ENCODE results near the gene DDX56.
A peak's percentile ranks its signal among the peaks of the same experiment; 100 is the strongest.
"Not testable (repeated sequence)": the region's sequence is repeated elsewhere in the genome, so short reads cannot be mapped to it uniquely, and the experiment has no call there.

The DDX56 gene

DNA sequence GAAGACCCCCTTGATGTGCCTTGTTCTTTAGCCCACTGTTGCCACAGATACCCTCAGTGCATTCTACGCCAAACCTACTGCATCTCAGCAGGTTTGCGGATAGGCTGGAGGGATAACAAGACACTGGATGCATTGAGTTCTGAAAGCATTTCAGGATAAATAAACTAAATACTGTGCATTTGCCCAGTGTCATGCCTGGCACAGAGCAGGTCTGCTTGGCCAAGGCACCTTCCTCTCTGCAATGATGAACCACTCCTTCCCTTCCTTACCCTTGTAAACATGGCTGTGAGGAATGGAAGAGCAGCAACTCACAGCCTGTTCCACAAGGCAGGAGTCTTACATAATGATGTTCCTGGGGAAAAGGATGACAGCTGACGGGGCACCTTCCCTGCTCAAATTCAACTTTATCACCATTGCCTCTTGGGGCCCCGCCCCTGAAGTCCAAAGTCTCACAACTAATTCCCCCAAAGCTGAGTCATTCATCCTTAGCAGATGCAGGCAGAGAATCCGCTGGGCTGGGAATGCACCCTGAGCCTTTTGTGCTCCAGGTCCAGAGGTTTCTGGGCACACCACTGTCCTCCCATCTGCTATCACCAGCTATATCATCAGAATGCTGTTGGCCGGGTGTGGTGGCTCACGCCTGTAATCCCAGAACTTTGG, 11.6 kb downstream of the DDX56 start:
- DNase-seq, result no peak

- DNase-seq, result no peak
These were observed 12.2 kb downstream of the DDX56 start for GRCh38 chr7:44561481-44561880.

- DNase-seq, result no peak
These were observed 14.2 kb downstream of the DDX56 start for GRCh38 chr7:44559485-44559884.

DNA sequence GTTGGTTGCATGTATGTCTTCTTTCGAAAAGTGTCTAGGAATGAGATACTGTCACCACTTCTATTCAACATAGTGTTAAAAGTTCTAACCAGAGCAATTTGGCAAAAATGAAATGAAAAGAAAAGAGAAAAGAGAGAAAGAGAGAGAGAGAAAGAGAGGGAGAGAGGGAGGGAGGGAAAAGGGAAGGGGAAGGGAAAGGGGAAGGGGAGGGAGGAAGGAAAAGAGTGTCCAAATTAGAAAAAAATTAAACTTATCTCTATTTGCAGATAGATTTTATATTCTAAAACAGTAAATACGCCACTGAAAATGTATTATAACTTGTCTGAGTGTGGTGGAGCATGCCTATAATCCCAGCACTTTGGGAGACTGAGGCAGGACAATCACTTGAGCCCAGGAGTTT, 16.2 kb downstream of the DDX56 start:
- DNase-seq, result no peak

GRCh38 chr7:44555350-44555749, 18.4 kb downstream of the DDX56 start:
- DNase-seq, result no peak

- not testable (repeated sequence) for DNase-seq
These were observed 21.2 kb downstream of the DDX56 start for GRCh38 chr7:44552473-44553005.

DNA sequence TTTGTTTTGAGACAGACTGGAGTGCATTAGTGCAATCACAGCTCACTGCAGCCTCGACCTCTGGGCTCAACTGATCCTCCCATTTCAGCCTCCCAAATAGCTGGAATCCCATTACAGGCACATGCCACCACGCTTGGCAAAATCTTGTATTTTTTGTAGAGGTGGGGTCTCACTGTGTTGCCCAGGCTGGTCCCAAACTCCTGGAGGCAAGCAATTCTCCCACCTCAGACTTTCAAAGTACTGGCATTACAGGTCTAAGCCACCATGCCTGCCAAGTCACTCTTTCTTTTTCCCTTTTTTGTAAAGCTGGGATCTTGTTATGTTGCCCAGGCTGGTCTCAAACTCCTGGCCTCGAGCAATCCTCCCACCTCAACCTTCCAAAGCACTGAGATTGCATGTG, 24.3 kb downstream of the DDX56 start:
- DNase-seq, result no peak

GRCh38 chr7:44548893-44549292, 24.8 kb downstream of the DDX56 start:
- no peak for DNase-seq

GRCh38 chr7:44547536-44548231, 26.0 kb downstream of the DDX56 start:
- DNase-seq, result no peak

- no peak for DNase-seq
These were observed 31.7 kb downstream of the DDX56 start for GRCh38 chr7:44541876-44542610.

GRCh38 chr7:44541028-44541869, 32.5 kb downstream of the DDX56 start, which contains the start of gene NPC1L1:
TSS of gene NPC1L1 (minus strand) at chr7:44541330. CDS start at chr7:44541259, 71 bp downstream.
- DNase-seq, result no peak

GRCh38 chr7:44540592-44541027, 33.1 kb downstream of the DDX56 start:
- DNase-seq, result no peak

GRCh38 chr7:44539669-44540506, 33.8 kb downstream of the DDX56 start:
- DNase-seq, result no peak

- DNase-seq, result no peak
These were observed 34.7 kb downstream of the DDX56 start for GRCh38 chr7:44538798-44539668.

DNA sequence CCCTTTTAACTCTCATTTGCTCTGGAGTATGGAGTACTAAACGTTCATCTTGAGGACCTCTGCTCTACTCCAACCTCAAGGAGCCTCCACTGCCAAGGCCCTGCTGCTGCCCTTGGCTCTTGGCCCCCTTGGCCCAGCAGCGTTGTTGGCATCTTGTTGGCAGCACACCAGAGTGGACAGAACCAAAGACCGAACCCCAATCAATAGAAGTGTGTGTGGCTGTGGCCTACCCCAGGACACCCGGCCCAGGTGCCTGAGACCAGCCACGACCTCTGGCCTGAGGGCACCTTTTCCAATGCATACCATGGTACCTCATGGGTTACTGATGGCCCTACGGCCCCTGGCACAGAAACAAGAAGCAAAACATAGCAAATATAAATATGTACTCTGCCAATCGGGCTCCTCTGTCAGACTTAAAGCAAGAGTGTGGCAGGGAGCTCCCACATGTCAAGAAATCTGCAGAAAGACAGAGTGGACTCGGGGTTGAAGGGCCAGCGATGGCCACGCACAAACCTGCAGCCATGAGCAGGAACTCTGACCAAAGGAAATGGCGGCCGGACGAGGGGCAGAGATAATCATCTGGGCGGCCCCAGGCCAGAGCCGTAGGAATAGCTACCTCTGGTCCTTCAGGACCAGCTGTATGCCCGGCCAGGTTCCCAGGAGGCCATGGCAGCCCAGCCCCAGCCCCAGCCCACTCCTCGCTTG, 35.5 kb downstream of the DDX56 start:
- DNase-seq, result no peak

DNA sequence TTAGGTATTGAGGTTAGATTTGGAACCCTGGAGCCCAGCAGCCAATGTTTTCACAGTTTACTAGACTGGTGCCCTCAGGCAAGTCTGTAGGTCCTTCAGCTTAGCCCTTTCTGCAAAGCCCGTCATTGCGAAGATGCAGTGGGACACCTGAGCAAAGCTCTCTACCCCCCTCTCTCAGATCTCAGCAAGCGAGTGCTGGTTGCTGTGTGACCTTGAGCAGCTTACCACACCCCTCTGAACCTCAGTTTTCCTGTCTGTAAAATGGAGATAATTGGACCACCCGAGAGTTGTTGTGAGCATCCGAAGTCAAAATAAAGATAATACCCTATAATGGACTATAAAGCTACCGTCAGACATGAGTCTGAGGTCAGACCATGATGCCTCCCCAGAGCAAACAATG, 36.3 kb downstream of the DDX56 start:
- DNase-seq, result no peak

GRCh38 chr7:44536090-44536489, 37.6 kb downstream of the DDX56 start:
- no peak for DNase-seq

DNA sequence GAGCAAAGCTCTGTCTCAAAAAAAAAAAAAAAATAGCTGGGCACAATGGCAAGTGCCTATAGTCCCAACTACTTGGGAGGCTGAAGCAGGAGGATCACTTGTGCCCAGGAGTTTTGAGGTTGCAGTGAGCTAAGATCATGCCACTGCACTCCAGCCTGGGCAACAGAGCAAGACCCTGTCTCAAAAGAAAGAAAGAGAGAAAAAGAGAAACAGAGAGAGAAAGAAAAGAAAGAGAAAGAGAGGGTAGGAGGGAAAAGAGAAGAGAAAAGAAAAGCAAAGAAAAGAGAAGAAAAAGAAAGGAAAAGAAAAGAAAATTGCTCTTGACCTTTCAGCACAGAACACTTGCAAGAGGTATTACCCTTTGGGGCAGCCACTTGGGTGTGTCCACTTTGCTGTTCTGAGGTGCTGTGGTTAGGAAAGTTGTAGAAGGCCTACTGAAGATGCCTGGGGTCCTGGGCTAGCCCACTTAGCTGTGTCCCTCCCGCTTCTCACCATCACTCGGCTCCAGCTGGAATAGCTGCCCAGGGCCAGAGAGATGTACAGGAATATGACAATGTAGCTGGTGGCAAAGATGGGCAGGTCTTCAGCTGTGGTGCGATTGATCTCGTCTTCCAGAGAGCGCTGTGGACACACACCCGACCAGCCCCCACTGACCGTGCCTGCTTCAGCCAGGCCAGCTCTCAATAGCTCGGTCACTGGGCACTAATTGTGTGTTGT, 38.2 kb downstream of the DDX56 start:
- DNase-seq, result no peak

GRCh38 chr7:44534501-44534900, 39.2 kb downstream of the DDX56 start:
- DNase-seq, result peak; percentile 34
